DMS79 (cell line): ENCODE results near the gene ZNF488.
"Not testable (repeated sequence)": the region's sequence is repeated elsewhere in the genome, so short reads cannot be mapped to it uniquely, and the experiment has no call there.

Experiments used
- DNase-seq: peaks from one replicate; lab custom pipeline; 2025; lab: John Stamatoyannopoulos, UW

The ZNF488 gene

DNA sequence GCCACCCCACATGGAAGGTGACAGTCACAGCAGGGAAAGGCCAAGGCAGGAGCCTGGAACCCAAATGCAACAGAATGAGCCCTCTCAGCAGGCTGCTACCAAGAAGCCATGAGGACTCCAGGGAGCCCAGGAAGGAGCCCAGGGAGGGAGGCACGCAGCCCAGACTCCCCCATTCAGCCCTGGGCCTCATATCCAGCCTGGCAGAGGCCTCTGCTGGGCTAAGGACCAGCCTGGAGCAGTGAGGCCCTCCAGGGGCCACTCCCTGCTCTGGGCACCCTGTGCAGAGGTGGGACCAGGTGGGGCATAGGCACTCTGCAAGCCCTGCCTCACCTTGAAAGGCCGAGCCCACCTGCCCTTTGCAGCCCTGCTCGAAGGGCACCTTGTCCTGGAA is 25.8 kb upstream of the ZNF488 start:
- no peak for DNase-seq

DNA sequence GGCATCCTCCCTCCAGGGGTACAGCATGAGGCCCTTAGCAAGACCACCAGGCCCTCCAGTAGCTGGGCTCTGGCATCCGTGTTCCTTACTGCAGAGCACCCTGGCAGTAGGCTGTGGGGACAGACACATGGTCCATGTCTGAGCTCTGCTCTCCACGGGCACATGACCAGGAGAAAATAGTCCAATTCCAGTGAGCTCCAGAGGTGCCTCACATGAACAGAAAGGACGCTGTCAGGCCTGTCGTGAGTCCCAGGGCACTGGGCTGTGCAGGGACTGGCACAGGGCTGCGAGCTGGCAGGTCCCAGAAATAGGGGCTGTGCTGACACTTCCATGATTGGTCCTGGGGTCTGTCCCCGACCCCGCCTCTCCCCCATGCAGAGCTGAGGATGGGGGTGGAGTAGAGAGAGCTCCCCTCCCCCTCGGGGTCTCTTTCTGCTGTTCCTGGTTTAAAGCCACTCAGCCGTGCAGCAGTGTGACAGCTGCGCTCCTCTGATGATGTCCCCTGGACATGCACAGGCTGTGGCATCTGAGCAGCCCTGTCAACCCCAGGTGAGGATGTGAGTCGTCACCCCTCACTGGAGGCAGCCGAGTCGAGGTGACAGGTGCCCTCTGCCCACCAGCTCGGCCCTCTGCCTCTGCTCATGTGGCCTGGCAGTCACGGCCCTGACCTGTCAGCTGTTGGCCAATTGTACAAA is 25.2 kb upstream of the ZNF488 start:
- DNase-seq = no peak

DNA sequence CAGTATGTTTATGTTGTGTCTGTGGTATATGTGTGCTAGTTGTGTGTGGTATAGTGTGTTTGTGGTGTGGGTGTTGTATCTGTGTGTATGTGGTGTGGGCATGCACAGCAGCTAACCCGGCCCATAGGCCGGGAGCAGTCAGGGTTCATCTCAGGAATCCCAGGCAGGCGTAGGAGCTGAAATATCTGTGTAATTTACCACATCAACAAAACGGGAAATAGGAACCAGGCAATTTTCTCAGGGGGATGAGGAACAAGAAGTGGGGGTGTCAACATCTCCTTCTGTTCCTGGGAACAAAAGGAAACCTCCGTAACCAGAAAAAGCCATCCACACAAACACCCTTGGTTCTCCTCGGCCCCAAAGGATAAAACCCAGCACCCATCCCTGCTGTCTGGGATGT is 24.5 kb upstream of the ZNF488 start:
- DNase-seq = no peak

DNA sequence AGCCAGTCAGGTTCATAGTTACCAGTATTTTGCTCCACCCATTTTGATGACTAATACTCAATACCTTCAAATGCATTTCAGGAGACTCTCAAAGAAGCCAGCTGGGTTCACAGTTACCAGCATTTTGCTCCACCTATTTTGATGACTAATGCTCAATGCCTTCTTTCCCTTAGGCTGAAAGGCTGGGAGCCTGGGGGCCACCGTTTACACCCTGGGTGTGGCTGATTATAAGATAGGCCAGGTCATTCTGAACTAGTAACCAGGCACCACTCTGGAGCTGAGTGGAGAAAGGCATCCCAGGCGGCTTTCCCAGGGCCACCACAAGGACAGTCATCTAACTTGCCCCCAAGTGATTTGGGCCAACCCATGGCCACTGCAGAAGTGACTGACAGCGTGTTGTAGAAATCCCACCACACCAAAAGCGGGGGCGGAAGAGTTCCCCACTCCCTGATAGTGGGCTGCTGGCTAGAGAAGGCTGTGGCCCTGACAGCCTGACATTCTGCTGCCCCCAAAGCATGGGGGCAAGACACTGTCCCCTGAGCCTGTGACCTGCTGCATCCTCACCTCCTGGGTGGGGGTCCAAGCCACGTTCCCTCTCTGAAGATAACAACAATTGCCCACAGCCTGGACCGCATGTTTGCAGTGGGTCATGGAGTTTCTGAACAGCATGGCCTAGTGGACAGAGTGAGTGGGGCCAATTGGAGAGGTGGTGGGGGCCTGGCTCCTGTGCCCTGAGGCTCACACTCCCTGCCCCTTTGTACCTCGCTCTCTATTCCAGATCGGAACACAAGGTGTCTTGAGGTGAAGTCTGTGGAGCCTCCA is 23.0 kb upstream of the ZNF488 start:
- no peak for DNase-seq

DNA sequence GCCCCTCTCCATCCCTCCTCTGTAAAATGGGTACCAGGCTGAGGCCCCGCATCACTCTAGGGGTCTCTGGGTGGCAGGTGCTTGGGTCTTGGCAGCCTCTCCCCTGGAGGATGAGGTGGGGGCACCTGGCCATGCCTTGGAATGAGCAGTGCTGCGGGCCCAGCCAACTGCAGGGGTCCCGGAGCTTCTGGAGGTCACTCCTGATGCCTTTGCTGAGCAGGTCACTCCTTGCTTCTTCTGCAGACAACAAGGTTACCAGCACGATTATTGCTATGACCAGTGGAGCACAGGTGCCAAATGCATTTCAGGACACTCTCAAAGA is 22.4 kb upstream of the ZNF488 start:
- no peak for DNase-seq

DNA sequence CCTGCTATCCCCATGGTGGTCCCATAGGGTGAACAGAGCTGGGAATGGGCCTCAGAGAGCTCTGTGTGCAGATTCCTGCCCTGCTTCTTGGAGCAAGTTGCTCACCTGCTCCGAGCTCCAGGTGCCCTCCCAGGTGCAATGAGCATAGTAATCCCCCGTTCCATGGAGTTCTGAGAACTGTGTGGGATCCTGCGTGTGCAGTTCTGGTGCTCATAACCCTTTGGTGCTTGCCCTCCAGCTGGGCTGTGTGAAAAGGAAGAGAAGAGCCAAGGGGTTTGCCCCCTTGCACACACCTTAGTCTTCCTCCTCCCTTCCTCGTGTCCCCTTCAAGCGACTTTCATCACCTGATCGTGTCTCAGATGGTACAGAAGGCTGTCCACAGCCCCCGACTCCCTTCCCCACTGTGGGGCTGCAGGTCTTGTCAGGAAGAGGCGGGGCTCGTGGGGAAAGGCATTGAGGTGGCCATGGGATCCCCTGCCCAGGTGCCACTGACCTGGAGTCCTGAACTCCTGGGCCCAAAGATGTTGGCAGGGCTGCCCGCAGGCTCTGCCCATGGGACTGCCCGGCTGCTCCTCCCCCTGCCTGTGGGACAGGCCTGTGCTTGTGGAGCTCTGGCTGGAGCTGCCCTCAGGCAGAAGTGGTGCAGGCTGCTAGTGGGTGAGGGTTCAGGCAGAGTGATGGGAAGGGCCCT is 21.9 kb upstream of the ZNF488 start:
- no peak for DNase-seq

DNA sequence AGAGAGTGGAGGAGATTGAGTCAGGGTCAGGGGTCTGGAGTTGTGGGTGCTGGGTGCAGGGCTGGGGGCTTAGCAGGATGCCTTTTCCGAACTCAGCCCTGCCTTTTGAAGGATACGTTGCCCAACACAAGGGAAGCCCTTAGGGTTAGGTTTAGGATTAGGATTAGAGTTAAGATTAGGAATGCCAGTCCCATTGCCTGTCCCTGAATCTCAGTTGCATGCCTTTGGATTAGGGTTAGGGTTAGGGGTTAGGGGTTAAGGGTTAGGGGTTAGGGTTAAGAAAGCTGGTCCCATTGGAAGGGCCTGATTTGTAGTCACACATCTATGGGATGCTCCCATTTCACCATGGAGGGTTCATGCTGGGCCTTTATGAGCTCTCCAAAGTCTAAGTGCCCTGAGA is 20.8 kb upstream of the ZNF488 start:
- DNase-seq = no peak

DNA sequence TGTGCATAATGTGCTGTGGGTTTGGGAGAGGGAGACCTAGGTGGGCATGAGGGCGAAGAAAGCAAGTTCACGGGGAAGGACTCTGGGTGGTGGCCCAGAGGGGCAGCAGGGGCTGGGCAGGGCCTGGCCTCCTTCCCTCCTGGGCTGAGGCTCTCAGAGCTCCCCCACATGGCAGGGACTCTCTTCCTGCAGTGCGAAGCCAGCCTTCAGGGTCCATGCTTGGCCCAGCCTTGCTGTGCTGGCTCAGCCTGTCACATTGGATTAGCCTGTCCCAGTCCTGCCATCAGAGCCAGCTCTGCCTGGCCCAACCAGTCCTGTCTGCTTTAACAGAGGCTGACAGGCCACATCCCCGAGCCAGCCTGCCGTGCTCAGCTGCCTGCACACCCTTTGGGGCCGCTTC is 20.4 kb upstream of the ZNF488 start:
- no peak for DNase-seq

DNA sequence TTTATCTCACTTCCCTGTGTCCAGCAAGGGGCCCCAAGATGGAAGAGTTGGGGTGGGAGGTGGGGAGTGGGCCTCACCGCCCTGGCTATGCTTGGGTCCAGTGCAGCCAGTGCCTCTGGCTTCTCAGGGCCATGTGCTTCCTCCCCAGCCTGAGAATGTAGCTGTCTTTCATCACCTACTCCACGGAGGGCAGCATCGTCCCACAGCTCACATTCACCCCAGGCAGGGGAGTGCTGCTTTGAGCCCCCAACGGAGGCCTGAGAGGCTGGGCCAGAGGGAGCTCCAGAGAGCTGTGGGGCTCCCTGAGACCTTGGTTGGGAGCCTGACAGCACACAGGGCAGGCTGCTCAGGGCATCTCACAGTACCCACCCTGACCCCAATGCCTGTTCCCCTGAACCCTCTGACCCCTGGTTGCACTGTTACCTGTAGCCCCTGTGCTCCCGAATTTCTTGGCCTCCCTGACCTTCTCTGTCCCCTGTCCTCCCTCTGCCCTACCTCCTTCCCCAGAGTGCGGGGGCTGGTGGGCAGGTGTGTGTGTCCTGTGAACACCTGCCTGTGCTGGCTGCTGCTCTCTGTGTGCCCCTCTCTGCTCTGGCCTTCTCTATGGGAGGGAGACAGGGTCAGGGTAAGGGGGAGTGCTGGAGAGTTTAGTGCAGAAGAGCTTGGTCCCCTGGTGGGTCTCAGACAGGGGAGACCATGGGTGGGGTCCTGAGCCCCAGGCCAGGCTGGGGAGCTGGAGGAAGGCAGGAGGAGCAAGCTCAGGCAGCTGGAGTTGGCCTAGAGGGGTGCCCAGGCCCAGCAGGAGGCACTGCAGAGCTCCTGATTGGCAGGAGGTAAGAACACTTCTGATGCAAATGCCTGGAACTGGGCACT is 19.6 kb upstream of the ZNF488 start:
- no peak for DNase-seq

DNA sequence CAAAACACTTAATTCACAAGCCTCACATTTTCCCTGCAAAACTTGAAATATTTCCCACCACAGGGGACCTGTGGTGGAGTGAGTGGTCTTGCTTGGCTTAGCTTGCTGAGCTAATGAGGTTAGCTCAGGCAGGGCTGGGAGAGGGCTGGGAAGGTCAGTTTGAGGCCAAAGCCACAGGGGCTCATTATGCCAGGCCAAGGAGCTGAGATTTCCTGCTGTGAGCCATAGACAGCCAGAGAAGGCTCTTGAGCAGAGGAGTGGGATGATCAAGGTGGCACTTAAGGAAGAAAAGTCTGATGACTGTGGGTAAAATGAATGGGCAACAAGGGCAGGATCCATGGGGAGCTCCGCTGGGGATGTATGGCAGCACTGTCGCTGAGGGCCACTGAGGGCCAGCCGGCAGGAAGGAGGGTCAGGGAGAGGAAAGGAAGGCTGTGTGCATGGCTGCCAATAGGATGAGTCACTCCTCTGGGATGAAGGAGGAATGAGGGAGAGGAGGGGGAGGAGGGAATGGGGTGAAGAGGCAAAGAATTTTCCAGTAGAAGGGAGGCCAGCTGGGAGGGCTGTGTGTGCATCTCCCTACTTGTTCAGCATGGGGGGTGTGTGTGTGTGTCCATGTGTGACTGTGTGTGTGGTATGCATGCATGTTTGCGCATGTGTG is 18.7 kb upstream of the ZNF488 start:
- peak; percentile 2 for DNase-seq

DNA sequence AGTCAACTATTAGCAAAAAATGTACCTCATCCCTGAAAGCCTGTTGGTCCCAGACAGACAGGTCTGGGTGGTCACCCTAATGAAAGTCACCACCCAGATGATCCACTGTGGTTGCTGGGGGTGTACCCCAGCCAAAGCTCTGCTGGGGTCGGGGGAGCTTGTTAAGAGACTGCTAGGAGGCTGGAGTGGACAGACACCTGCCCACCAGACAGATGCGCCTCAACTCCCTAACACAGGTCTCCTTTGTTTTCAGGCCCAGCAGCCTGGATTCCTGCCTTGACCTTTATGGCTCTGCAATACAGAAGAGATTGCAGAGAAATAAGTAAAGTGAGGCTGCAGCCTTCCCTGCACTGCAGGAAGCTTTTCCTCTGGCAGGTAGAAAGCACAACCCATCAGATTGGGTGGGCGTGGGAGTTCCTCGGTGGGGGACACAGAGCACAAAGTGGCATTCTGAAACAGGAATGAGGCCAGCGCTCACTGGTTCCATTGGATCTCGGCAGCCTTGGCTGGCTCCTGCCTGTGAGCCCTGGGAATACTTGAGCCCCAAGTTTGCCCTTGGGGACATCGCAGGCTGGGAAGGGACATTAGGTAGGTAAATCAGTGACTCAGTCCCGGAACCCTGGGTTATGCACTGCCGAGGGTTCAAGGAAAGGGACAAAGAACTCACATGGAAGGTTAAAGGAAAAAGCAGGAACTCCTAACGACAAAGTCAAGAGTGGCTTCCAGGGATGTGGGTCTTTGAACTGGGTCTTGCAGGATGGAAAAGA is 18.0 kb upstream of the ZNF488 start:
- no peak for DNase-seq

DNA sequence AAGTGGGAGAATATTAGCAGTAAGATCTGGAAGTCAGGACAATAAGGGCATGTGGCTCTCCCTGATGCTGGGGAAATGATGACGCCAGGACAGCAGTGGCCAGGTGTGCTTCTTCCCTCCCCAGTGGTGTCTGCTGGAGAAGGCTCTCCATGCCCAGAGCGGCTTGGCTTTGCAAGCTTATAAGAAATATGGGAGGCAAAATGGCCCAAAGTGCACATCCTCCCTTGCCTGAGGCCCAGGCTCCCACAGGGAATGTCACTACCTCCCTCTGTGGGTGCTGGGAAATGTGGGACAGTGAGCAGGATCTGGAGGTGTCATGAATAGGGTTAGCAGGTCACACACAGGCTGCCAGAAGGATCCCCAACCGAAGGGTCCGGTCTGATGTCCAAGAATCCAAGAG is 17.1 kb upstream of the ZNF488 start:
- DNase-seq = no peak

DNA sequence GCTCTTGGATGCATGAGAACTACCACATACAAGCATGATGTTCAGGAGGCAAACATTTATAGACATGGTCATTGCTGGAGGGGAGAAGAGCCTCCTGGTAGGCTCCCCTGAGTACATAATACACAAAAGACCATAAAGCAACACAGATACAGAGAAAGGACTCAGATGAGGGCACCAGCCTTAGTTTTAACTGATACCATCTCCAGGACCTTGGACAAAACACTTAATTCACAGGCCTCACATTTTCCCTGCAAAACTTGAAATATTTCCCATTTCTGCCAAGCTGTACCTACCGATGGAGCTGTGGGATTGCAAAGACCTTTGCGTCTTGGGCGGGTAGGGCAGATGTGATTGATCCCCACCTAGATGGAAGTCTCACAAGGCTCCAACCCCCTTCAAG is 16.7 kb upstream of the ZNF488 start:
- no peak for DNase-seq

DNA sequence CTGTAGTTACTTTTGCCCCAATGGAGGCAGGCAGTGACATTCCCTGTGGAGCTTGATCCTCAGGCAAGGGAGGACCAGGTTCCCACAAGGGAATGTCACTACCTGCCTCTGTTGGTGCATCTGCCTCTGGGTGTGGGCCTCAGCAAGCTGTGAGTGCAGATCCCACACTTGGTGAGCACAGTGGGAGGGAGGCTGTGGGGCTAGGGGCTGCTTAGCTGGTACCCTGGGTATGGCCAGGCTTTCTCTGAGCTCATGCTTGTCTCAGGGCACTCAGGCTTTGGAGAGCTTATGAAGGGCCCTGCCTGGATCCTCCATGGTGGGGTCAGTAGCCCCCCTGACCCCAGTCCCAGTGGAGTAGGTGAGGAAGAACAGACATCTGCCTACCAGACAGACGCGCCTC is 16.2 kb upstream of the ZNF488 start:
- DNase-seq = no peak

DNA sequence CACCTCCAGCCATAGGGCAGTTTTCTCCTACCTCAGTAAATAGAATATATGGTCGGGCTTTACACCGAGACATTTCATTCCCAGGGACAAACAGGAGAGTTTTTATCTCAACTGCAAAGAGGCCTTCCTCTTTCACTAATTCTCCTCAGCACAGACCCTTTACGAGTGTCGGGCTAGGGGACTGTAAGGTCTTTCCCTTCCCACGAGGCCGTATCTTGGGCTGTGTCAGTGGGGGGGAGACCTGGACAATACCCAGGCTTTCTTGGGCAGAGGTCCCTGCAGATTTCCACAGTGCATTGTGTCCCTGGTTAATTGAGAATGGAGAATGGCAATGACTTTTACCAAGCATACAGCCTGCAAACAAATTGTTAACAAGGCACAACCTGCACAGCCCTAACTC is 13.2 kb upstream of the ZNF488 start:
- no peak for DNase-seq

DNA sequence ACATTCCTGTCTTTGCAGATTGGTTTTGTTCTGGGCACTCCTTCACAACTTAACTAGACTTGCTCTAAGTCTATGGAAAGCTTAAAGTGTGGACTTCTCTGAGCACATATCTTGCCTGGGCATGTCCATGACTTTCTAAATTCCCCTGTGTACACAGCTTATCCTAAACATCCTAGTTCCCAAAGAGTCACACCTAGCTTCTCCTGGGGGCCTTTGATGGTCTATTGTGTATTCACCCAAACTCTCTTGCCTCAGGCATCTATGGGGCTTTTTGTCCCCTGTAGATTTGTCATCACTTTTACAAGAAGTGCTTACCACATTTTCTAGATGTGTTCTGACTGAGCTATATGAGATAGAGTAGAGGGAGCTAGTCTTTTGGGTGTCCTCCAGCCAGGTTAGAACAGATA is 12.2 kb upstream of the ZNF488 start:
- DNase-seq = no peak

DNA sequence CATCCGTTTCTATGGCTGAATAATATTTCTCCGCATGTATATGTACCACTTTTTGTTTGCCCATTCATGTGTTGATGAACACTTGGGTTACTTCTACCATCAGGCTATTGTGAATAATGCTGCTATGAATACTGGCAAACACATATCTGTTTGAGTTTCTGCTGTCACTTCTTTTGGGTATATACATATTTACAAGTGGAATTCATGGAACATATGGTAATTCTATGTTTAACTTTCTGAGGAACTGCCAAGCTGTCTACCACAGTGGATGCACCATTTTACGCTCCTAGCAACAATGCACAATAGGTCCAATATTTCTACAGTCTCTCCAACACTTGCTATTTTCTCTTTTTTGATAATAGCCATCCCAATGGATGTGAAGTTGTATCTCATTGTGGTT is 5.5 kb upstream of the ZNF488 start:
- DNase-seq = no peak

DNA sequence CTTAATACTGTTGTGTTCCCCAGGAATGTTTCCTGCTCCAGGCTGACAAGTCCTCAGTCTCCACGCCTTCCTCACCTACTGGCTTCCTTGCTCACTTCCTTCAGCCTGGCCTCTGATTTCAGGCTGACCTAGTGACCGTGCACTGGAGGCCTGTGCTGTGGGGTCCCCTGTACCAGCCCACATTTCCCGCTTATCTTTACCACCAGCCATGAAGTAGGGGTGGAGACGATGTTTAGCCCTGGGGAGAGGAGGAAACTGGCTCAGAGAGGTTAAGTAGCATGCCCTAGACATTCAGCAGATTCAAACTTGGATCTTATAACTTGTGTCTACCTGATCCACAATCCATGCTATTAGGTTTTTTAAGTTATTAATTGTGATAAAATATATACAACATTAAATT is 4.8 kb upstream of the ZNF488 start:
- DNase-seq = no peak

DNA sequence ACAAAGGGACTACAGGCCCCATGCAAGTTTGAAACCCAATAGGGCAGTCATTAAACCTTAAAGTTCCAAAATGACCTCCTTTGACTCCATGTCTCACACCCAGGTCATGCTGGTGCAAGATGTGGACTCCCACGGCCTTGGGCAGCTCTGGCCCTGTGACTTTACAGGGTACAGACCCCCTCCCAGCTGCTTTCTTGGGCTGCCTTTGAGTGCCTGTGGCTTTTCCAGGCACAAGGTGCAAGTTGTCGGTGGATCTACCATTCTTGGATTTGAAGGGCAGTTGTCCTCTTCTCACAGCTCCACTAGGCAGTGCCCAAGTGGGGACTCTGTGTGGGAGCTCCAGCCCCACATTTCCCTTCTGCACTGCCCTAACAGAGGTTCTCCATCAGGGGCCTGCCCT is 2.0 kb upstream of the ZNF488 start:
- DNase-seq = not testable (repeated sequence)

DNA sequence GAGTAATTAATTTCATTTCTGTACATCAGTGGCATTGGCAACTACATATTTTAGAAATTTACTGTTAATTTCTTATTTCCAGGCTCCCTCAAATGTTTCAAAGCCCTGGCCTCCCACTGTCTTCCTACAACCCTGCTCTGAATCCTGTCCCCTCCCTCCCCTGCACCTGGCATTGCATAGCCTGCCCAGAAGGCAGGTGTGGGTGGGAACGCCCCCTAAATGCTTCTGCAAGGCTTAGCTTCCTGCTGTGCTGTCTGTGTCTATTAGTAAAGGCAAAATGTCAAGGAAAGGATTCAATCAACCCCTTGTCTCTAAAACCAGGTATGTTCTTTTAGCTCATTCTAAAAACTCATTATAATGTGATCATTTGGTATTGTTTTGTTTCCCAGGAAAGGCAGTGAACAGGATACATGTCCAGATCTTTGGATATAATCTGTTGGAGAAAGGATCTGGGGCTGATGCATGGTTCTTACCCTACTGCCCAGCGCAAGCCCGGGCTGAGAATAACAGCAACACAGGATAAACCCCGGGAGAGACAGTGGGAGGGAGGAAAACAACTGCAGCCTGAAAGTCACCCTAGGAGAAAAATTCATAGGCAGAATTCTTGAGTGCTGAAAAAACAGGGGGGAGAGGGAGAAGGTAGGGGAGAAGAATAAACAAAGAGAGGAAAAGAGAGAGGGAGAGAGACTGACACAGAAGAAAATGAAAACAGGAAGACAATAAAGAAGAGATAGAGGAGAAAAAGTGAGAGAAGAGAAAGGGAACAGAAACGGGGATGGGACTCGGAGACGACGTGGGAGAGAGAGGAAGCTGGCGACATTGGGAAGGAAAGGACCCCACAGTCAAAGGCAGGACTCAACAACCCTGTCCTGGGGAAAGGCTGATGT is 589 bp downstream of the ZNF488 start:
- no peak for DNase-seq
